ENCODE data around the gene RANBP10.

Gene RANBP10

GRCh38 chr16:67733734-67734470, 72.5 kb downstream of the RANBP10 start:
- TF ChIP-seq CTCF (IDR thresholded peaks at IDR 0.05; ENCODE audit: low read depth, low read length, missing control alignments), result no peak
- no peak overlapping the region for H3K4me3 ChIP-seq (replicated peaks; ENCODE audit: low read depth, low read length)
- no peak for DNase-seq (ENCODE audit: extremely low read depth, low read depth)

- no peak overlapping the region for H3K4me3 ChIP-seq (replicated peaks; ENCODE audit: low read depth, low read length)
- TF ChIP-seq CTCF (IDR thresholded peaks at IDR 0.05; ENCODE audit: low read depth, low read length, missing control alignments), result no peak
- DNase-seq (ENCODE audit: extremely low read depth, low read depth), result no peak
Measured at GRCh38 chr16:67731753-67732095, 74.6 kb downstream of the RANBP10 start.

GRCh38 chr16:67731071-67731752, 75.1 kb downstream of the RANBP10 start:
- no peak for TF ChIP-seq CTCF (IDR thresholded peaks at IDR 0.05; ENCODE audit: low read depth, low read length, missing control alignments)
- DNase-seq (ENCODE audit: extremely low read depth, low read depth), result no peak
- H3K4me3 ChIP-seq (replicated peaks; ENCODE audit: low read depth, low read length), result no peak overlapping the region

- no peak overlapping the region for H3K4me3 ChIP-seq (replicated peaks; ENCODE audit: low read depth, low read length)
- no peak for TF ChIP-seq CTCF (IDR thresholded peaks at IDR 0.05; ENCODE audit: low read depth, low read length, missing control alignments)
- no peak for DNase-seq (ENCODE audit: extremely low read depth, low read depth)
Measured at GRCh38 chr16:67730326-67730725, 76.0 kb downstream of the RANBP10 start.

- no peak for TF ChIP-seq CTCF (IDR thresholded peaks at IDR 0.05; ENCODE audit: low read depth, low read length, missing control alignments)
- H3K4me3 ChIP-seq (replicated peaks; ENCODE audit: low read depth, low read length), result no peak overlapping the region
- no peak for DNase-seq (ENCODE audit: extremely low read depth, low read depth)
Measured at GRCh38 chr16:67729636-67730248, 76.6 kb downstream of the RANBP10 start.

GRCh38 chr16:67727521-67728485, 78.6 kb downstream of the RANBP10 start:
- no peak overlapping the region for H3K4me3 ChIP-seq (replicated peaks; ENCODE audit: low read depth, low read length)
- no peak for DNase-seq (ENCODE audit: extremely low read depth, low read depth)
- TF ChIP-seq CTCF (IDR thresholded peaks at IDR 0.05; ENCODE audit: low read depth, low read length, missing control alignments), result no peak
